Stimulated activated CD8-positive, alpha-beta memory T cell treated with anti-CD3 and anti-CD28 coated beads, Interleukin-2, amount 100 ng/mL, for 48 hours (primary cell): Measurements from ENCODE around the gene OTOS.

Experiments
- DNase-seq, 2 donors: peaks; one replicate each; pipeline ENCODE4 v3.0.0-alpha.2; 2020; ENCODE audit warnings: low read depth in 2 of 2

OTOS gene

DNA sequence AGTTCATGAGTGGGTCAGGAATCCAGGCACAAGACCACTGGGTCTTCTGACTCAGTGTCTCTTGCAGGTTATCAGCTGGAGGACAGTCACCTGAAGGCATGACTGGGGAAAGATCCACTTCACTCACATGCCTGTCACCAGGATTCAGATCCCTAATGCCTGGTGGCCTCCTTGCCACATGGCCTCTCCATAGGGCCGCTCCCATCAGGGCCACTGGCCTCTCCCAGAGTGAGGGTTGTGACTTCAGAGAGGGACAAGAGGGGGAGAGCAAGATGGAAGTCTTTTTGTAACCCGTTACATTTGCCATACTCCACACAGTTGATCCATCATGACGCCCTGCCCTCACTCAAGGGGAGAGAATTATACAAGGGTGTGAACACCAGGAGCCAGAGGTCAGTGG lies 13.0 kb upstream of the OTOS start:
- DNase-seq: no peak

DNA sequence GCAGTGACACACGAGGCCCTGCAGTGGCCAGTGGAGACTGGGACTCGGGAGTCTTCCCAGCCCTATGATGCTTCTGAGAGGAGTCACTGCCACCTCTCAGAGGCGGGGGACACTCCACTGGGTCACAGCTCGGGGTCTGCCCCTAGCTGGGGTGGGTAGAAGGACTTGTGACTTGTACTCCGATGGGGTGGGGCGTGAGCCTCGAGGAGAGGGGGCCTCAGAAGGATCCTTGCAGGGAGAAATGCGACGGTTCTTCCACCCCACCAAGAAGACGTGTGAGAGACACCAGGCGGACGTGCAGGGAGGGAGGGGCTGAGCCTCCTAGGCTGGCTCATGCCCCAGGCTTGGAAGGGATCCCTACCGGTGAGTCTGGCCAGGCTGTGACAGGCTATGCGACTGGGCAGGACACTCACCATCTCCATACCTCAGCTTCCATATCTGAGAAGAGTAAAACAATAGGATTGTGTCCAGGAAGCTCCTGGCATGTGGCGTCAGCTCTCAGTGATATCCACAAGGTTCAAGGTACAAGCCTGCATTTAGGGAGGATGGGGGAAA lies 11.1 kb upstream of the OTOS start:
- no peak for DNase-seq

GRCh38 chr2:240149943-240150784 lies 9.7 kb upstream of the OTOS start:
- peak; percentile 16 to 20 for DNase-seq

GRCh38 chr2:240147911-240148587 lies 7.6 kb upstream of the OTOS start:
- DNase-seq: no peak

DNA sequence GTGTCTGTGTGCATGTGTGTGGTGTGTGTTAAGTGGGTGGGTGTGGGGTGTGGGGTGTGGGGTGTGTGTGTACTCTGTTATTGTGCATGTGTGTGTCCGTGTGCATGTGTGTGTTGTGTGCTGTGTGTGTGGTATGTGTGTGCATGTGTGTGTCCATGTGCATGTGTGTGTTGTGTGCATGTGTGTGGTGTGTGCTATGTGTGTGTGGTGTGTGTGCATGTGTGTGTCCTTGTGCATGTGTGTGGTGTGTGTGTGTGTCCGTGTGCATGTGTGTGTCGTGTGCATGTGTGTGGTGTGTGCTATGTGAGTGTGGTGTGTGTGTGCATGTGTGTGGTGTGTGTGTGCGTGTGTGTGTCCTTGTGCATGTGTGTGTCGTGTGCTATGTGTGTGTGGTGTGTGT lies 6.9 kb upstream of the OTOS start:
- DNase-seq: no peak

DNA sequence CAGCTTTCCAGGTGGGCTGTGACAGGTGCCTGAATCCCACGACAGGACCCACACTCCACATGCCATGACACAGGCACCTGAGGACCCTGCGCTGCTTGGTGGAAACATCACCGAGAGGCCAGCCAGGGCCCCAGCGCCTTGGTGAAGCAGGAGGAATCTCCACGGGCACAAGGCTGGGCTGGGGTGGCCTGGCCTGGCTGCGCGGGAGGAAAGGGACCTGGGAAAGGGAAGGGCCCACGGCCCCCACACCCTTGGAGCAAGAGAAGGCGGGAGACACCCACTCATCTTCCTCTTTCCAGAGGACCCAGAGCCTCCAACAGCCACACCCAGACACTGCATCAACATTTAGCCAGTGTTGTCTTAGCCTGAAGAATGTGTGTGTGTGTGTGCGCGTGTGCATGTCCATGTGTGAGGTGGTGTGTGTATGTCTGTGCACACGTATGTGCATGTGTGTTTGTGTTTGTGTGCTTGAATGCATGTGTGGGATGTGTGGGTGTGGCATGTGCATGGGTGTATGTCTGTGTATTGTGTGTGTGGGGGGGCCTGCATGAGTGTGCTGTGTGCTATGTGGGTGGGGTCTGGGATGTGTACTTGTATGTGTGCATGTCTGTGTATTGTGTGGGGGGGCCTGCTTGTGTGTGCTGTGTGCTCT lies 6.3 kb upstream of the OTOS start:
- DNase-seq: no peak

DNA sequence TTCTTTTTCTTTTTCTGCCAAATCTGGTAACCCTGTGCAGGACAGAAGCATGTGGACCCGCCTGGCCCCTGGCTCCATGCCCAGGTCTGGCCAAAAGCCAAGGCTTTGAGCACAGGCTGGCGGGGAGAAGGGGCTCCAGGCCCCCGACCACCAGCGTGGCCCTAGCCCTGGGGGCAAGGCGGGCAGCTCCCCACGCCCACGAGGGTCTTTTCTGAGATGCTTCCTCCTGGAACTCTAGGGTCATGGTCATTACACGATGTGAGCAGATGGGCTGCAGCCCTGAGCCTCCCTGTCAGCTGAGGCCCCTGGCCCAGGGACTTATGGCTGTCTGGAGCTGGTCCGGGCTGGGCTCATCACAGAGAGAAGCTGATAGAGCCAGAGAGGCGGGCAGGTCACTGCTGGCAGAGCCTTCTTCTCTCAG lies 5.7 kb upstream of the OTOS start:
- no peak for DNase-seq

GRCh38 chr2:240145461-240145860 lies 5.0 kb upstream of the OTOS start:
- no peak for DNase-seq

- no peak for DNase-seq
Observed at GRCh38 chr2:240144649-240145261, 4.3 kb upstream of the OTOS start.

GRCh38 chr2:240143801-240144648 lies 3.6 kb upstream of the OTOS start:
- peak; percentile 63 to 72 for DNase-seq

GRCh38 chr2:240143276-240143675 lies 2.8 kb upstream of the OTOS start:
- no peak for DNase-seq

DNA sequence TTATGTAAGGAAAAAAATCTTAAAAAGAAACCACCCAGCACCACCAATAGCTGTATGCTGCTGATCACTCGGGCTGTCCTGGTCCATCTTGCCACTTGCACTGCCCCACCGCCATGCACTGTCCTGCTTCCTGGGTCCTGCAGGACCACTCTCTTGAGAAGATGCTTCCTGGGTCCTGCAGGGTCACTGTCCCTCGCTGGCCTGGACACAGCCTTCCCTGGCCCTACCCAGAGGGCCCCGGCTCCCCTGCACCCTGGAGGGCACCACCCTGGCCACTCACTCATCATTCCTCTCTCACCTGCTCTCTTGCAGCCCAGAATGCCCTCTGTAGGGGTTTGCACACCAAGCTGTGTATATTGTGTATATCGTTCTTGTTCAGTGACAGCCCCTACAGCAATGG lies 2.4 kb upstream of the OTOS start:
- no peak for DNase-seq

- DNase-seq: no peak
Observed at GRCh38 chr2:240142256-240142775, 1.9 kb upstream of the OTOS start.

- no peak for DNase-seq
Observed at GRCh38 chr2:240141736-240142135, 1.3 kb upstream of the OTOS start.

- no peak for DNase-seq
Observed at GRCh38 chr2:240140920-240141319, 462 bp upstream of the OTOS start.

- no peak for DNase-seq
Observed at GRCh38 chr2:240139666-240140393, 628 bp downstream of the OTOS start.

DNA sequence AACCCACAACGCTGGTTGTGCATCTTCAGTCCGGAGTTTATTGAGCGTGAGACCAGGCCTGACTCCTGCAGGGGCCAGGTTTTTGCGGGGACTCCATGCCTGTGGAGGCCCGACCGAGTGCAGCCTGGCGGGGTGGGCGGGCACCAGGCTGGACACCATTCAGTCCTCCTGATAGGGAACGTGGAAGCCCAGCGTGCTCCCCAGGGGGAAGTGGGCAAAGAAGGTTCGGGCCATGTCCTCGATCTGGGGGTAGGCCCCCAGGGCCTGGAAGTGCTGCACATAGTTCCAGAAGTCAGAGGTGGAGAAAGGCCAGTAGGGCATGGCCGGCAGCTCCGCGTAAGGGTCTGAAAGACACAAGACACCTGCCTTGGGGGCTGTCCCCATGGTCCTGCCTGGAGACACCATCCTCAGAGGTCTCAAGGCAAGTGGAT lies 1.4 kb downstream of the OTOS start:
- no peak for DNase-seq

GRCh38 chr2:240138254-240138984 lies 2.0 kb downstream of the OTOS start:
- DNase-seq: no peak

GRCh38 chr2:240137596-240138253 lies 2.7 kb downstream of the OTOS start:
- no peak for DNase-seq
